GM21723 (cell line): ENCODE measurements around the gene THAP12.

Experiments used
- ATAC-seq: cut with Tn5 transposase; IDR thresholded peaks from one replicate; pipeline ENCODE4 v1.9.1; 2021; ENCODE audit warnings: mild to moderate bottlenecking, moderate library complexity; ENCODE audit not compliant: unreplicated experiment

The THAP12 gene

DNA sequence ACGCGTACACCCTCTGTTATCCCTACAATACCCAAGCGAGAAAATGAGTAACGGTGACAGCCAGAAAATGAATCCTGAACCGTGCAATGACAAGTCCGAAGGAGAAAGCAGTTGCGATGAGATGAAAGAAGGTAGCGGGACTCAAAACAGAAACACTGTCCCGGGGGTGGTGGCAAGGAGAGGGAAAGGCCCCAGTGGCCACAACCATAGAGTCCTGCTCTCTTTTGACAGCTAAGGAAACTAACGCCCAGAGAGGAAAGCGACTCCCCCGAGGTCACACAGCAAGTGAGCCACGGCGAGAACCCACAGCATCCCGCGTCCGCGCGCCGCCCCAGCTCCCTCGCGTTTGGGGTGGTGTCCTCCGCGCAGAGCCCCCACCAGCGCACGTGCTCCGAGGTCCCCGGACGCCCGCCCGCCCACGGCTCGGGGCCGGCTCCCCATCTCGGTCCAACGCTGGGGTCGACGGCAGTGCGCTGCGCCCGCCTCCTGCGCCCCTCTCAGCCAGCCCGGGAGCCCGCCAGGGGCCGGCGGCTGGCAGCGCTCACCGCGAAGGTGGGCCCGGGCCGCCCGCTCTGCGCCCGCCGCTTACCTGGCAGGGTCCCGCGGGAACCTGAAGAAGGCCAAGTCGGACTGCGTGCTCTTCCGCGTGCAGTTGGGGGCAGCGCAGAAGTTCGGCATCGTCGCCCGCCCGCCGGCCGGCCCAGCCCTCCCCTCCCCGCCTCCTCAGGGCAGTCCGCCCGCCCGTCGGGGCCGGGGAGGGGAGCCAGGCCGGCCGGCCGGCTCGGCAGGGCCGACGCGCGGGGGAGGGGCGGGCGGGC, 564 bp downstream of the THAP12 start:
- ATAC-seq: no peak

DNA sequence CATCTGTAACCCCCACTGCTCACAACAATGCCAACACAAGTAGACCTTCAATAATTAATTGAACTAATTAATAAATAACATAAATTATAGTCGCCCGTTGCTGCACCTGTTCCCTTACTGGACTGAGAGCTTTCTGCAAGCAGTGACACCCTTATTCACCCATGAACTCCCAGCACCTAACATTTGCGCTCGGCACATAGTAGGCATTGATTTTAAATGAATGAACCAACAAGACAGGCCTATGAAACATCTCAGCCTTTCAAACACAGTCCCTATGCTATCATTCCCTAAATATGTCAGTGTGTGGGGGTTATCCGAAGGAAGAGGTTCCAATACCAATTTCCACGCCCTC, 1.1 kb downstream of the THAP12 start:
- no peak for ATAC-seq

DNA sequence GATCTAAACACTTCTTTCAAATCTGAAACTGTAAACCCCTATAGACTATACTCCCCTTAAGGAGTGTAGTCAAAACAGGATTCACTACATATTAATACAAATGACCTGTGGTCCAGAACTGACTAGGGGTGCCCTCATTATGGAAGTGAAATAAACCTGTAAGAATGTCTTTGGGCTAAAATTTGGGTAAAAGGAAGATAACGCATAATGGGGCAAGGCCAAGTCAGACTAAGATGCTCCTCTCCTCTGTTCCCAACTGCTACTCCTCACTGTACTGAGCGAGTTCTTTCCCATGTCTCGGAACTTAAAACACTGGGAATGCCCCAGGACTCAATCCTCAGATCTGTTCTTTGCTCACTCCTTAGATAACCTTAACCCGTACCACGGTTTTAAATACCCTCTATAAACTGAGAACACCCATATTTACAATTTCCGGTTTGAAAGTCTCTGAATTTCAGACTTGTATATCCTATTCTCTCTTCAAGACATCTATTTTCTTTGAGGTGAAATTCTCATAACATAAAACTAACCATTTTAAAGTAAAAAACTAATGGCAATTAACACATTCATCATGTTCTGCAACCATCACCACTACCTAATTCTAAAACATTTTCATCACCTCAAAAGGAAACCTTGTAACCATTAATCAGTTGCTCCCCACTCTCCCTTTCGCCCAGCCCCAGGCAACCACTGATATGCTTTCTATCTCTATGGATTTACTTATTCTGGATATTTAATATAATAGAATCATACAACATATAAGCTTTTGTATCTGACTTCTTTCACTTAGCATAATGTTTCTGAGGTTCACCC, 4.0 kb downstream of the THAP12 start:
- no peak for ATAC-seq

- ATAC-seq: peak; percentile 81
These were observed 9.8 kb downstream of the THAP12 start for GRCh38 chr11:76371170-76371569.

DNA sequence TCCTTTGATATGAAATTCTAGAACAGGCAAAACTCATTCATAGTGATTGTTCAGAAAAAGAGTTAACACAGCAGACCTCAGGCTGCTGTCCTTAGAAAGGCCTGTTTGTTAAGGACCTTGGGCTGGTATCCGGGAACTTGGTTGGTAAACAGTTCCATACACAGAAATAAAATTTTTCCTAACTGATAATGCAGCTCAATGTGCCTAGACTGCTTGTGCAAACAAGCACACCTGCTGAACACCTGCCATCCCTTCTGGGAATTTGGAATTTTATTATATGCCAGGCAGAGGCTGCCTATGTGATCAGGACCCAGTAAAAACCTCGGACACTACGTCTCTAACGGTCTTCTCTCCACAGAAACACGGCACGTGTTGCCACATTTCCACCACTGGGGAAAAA, 11.5 kb downstream of the THAP12 start:
- ATAC-seq: no peak

DNA sequence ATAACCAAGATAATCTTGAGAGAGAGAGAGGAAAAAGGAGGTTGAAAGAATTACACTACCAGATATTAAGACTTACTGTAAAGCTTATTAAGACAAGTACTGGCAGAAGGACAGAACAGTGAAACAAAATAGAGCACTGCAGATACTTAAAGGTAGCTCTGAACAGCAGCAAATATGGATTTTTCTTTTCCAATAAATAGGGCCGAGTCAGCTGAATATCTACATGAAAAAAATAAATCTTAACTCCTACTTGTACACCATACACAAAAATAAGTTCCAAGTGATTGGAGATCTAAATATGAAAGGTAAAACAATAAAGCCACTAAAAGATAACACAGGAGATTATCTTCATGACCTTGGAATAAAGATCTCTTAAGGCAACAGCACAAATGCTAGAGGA, 12.4 kb downstream of the THAP12 start:
- ATAC-seq: no peak

- ATAC-seq: no peak
These were observed 15.8 kb downstream of the THAP12 start for GRCh38 chr11:76365038-76365679.

DNA sequence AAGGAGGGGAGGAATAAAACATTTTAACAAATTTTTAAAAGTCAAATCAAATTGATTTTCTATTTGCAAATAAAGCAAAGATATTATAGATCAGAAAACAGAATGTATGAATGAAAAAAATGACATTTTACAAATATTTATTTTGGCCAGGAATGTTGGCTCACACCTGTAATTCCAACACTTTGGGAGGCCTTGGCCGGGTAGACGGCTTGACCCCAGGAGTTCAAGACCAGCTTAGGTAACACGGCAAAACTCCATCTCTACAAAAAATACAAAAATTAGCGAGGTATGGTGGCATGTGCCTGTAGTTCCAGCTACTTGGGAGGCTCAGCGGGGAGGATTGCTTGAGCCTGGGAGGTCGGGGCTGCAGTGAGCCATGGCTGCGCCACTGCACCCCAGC, 18.2 kb downstream of the THAP12 start:
- ATAC-seq: no peak

- ATAC-seq: no peak
These were observed 19.2 kb downstream of the THAP12 start for GRCh38 chr11:76361776-76362175.

DNA sequence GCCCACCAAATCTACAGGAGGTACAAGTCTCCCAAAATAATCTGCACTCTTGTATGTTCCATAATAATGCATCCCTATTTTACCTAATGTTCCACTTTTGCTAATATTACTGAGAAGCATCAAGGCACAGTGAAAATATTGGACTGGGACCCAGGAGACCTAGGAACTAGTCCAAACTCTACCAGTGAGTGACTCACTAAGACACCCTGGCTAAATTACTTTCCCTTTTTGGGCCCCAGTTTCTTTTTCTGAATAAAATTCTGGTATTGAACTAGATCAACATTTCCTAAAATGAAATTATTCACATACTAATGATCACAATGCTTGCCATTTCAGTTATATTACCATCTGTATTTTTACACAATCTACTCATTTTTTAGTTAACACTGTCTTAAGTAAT, 19.6 kb downstream of the THAP12 start:
- ATAC-seq: no peak

GRCh38 chr11:76355172-76355571, 25.8 kb downstream of the THAP12 start:
- no peak for ATAC-seq

GRCh38 chr11:76348348-76348747, 32.6 kb downstream of the THAP12 start:
- no peak for ATAC-seq

DNA sequence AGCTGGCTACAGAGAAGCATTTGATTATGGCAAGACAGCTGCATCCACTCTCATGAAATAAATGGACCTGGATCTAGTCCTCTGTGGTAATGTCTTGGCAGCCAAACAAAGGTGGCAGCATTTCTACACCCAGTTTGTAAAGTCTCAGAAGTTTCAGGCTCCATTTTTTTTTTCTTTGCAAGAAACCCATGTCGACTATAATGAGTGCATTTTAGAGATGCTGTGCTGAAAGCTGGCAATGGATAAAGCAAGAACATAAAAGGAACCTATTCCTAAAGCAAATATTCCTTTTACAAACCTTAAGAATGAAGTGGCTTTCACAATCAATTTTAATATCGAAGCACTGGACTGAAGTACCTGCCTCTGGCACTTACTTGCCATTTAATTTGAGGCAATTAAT, 33.5 kb downstream of the THAP12 start:
- no peak for ATAC-seq

- ATAC-seq: no peak
These were observed 41.7 kb downstream of the THAP12 start for GRCh38 chr11:76339221-76339620.

DNA sequence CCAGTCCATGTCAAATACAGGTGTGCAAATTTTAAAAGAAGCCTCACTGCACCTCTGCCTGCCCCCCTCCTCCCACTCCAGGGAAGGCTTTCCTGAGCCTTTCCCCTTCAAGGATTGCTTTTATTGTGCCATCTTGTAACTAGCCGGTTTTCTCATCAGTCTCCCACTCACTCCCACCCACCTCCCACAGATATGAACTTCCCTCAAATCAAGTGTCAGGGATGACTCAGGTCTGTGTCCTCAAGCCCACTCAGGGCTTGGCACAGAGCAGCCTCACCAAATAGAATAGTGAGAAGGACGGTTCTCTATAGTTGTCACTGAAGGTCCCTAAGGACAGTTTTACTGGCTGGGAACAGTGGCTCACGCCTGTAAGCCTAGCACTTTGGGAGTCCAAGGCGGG, 43.0 kb downstream of the THAP12 start:
- no peak for ATAC-seq

DNA sequence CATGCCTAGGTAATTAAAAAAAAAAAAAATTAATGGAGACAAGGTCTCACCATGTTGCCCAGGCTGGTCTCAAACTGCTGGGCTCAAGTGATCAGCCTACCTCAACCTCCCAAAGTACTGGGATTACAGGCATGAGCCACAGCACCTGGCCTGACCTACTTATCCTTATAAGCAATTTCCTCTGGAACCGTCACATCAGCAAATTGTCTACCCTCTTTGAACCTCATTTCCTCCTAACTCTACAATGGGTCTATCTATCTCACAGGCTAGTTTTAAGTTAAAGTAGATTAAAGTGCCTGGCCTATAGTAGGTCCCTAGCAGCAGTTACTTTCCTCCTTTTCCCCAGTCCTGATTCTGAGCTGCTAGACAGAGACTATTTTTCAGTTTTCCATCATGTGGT, 43.5 kb downstream of the THAP12 start:
- ATAC-seq: no peak

DNA sequence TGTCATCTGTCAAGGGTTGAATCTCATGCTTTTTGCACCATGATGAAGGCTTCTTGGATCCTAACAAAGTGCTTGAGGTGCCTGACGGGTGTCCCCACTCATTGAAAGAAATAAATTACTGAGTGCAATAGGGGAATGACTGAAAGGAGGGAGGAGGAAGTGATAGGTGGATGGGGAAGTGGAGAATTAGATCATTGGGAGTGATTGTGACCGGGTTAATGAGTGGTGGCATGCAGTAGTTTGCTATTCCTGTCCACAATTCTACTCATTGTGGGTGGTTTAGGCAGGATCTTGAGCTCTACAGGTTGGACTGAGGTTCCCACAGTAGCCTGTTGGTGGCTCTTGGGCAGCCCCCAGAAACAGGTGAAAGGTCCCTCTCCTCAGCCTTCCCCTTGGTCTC, 44.3 kb downstream of the THAP12 start:
- no peak for ATAC-seq

GRCh38 chr11:76335842-76336241, 45.1 kb downstream of the THAP12 start:
- no peak for ATAC-seq

- no peak for ATAC-seq
These were observed 46.0 kb downstream of the THAP12 start for GRCh38 chr11:76334826-76335389.

- ATAC-seq: no peak
These were observed 50.3 kb downstream of the THAP12 start for GRCh38 chr11:76330651-76331050.

- ATAC-seq: no peak
These were observed 50.9 kb downstream of the THAP12 start for GRCh38 chr11:76329983-76330382.
